MM.1S (cell line): ENCODE data around the gene EN1.

ENCODE experiments used
- EZH2 ChIP-seq: fragments of 300-600 bp; sonication (generic); optimal IDR thresholded peaks from 2 replicates; pipeline ENCODE3; 2017; ENCODE audit warnings: low read depth, mild to moderate bottlenecking, antibody characterized with exemption, low read length, mixed read lengths
- EZH2phosphoT487 ChIP-seq: fragments of 300-600 bp; sonication (generic); IDR thresholded peaks from 2 replicates; pipeline ENCODE4 v1.6.1; 2018; ENCODE audit warnings: antibody characterized with exemption, low read length
- TF ChIP-seq, protein P1 (sequence below): fragments of 300-600 bp; sonication (generic); IDR thresholded peaks from 2 replicates; pipeline ENCODE4 v1.5.1; 2016; ENCODE audit warnings: antibody characterized with exemption, low read length, mixed read lengths

DNA sequence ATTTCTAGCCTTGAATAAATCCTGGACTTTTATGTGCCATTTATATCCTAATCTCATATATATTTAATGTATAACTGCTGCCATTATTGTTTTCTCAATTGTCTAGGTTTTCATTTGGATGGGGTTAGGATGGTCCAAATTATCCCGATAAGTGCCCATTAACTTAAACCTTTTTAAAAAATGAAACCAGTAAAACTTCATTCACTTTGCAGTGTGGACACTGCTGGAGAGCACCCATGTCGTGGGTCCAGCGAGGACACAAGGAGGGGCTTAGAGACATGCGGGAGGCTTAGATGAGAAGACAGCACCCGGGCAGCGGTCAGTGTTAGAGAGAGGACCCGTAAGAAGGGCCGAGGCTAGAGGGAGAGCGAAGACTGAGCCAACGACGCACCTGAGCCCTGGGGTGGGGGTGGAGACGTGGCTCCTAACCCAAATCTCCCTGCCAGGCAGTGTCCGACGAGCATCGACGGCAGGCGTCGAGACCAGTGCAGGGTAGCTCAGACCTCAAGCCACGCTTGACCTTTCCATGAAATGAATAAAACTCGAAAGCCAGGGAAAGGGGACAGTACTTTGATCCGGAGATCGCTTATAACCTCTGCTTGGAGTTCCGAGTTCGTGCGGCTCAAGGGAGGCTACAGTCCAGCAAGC lies 9.0 kb upstream of the EN1 start:
- TF ChIP-seq EZH2phosphoT487 (no peak), EZH2 (no peak)
- TF ChIP-seq, protein P1, sequence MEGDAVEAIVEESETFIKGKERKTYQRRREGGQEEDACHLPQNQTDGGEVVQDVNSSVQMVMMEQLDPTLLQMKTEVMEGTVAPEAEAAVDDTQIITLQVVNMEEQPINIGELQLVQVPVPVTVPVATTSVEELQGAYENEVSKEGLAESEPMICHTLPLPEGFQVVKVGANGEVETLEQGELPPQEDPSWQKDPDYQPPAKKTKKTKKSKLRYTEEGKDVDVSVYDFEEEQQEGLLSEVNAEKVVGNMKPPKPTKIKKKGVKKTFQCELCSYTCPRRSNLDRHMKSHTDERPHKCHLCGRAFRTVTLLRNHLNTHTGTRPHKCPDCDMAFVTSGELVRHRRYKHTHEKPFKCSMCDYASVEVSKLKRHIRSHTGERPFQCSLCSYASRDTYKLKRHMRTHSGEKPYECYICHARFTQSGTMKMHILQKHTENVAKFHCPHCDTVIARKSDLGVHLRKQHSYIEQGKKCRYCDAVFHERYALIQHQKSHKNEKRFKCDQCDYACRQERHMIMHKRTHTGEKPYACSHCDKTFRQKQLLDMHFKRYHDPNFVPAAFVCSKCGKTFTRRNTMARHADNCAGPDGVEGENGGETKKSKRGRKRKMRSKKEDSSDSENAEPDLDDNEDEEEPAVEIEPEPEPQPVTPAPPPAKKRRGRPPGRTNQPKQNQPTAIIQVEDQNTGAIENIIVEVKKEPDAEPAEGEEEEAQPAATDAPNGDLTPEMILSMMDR, result no peak
